IMR-90 (cell line): ENCODE data around the gene OGDHL. TPM values are rescaled to one million over a fixed set of nuclear protein-coding genes. Genes with fewer than 3 reads are reported as not detected.

ENCODE experiments used
- ATAC-seq: fragments of 200-7000 bp; cut with Tn5 transposase; 2 replicates; pipeline ENCODE4 v1.9.1; 2020; ENCODE audit warnings: low read depth, mild to moderate bottlenecking, moderate library complexity
- BruUV-seq: library from RNA; stranded (reverse); fragments of 400-500 nt; replicated peaks from 2 replicates; lab custom pipeline; 2021; lab: Mats Ljungman, UMichigan
- CTCF ChIA-PET: fragments of 300-600 bp; formaldehyde crosslinking; extraction: SDS; loops from one replicate; lab custom pipeline; 2021; ENCODE audit warnings: antibody characterized with exemption; lab: Yijun Ruan, JAX
- POLR2A ChIA-PET: fragments of 300-600 bp; sonication (Branson Sonifier 250); formaldehyde crosslinking; loops from one replicate; lab custom pipeline; 2022; ENCODE audit warnings: antibody characterized with exemption; ENCODE audit not compliant: unreplicated experiment; lab: Charles Lee
- DNase-seq: peaks from one replicate; pipeline ENCODE4 v3.0.0; 2013
- H2AFZ ChIP-seq: replicated peaks from 2 replicates; pipeline ENCODE3; 2013; ENCODE audit warnings: low read length, mild to moderate bottlenecking; ENCODE audit not compliant: poor library complexity
- H2AK5ac ChIP-seq: 2 replicates; pipeline ENCODE4 v1.6.1; 2013; ENCODE audit warnings: low read depth, low read length, inconsistent platforms
- H2AK9ac ChIP-seq: replicated peaks from 2 replicates; pipeline ENCODE3; 2013; ENCODE audit warnings: mild to moderate bottlenecking, low read depth, low read length, moderate library complexity; ENCODE audit not compliant: poor library complexity
- H2BK120ac ChIP-seq: 2 replicates; pipeline ENCODE4 v1.6.1; 2013; ENCODE audit warnings: low read depth, low read length, inconsistent platforms
- H2BK15ac ChIP-seq: 3 replicates; pipeline ENCODE4 v1.6.1; 2013; ENCODE audit warnings: low read depth, low read length, inconsistent platforms
- H2BK20ac ChIP-seq: 2 replicates; pipeline ENCODE4 v1.6.1; 2013; ENCODE audit warnings: low read depth, mild to moderate bottlenecking, inconsistent platforms, low read length, moderate library complexity
- H2BK5ac ChIP-seq: 2 replicates; pipeline ENCODE4 v1.6.1; 2013; ENCODE audit warnings: mild to moderate bottlenecking, low read depth, low read length, inconsistent platforms; ENCODE audit not compliant: poor library complexity, severe bottlenecking
- H3K14ac ChIP-seq: replicated peaks from 2 replicates; pipeline ENCODE4 v1.6.1; 2013; ENCODE audit warnings: low read depth, low read length, inconsistent platforms
- H3K18ac ChIP-seq: 2 replicates; pipeline ENCODE4 v1.6.1; 2013; ENCODE audit warnings: low read depth, low read length, control low read depth
- H3K23ac ChIP-seq: 2 replicates; pipeline ENCODE4 v1.6.1; 2013; ENCODE audit warnings: low read depth, low read length, inconsistent platforms
- H3K27ac ChIP-seq: 2 replicates; pipeline ENCODE4 v1.5.1; 2013; ENCODE audit warnings: mild to moderate bottlenecking, control low read depth, low read length; ENCODE audit not compliant: insufficient read depth
- H3K27me3 ChIP-seq: 2 replicates; pipeline ENCODE4 v1.6.1; 2013; ENCODE audit warnings: low read length; ENCODE audit not compliant: control insufficient read depth, insufficient read depth
- H3K36me3 ChIP-seq: 2 replicates; pipeline ENCODE4 v1.6.1; 2013; ENCODE audit warnings: low read length, mixed read lengths; ENCODE audit not compliant: control insufficient read depth, insufficient read depth
- H3K4ac ChIP-seq: 2 replicates; pipeline ENCODE4 v1.6.1; 2013; ENCODE audit warnings: low read depth, low read length, inconsistent platforms
- H3K4me1 ChIP-seq: 2 replicates; pipeline ENCODE4 v1.6.1; 2013; ENCODE audit warnings: low read length, mixed read lengths; ENCODE audit not compliant: control insufficient read depth, insufficient read depth
- H3K4me2 ChIP-seq: 2 replicates; pipeline ENCODE4 v1.6.1; 2013; ENCODE audit warnings: low read depth, mild to moderate bottlenecking, control low read depth, low read length, moderate library complexity
- H3K4me3 ChIP-seq: 2 replicates; pipeline ENCODE4 v1.5.1; 2013; ENCODE audit warnings: low read depth, mild to moderate bottlenecking, control low read depth, low read length, moderate library complexity; ENCODE audit not compliant: insufficient read depth
- H3K56ac ChIP-seq: 2 replicates; pipeline ENCODE4 v1.6.1; 2013; ENCODE audit warnings: low read length, inconsistent platforms; ENCODE audit not compliant: insufficient read depth; ENCODE audit errors: extremely low read depth
- H3K79me1 ChIP-seq, 2 experiments: 2 replicates each; pipeline ENCODE4 v1.6.1; 2013; ENCODE audit warnings: low read length in 2 of 2, inconsistent platforms in 1 of 2, low read depth in 1 of 2
- H3K9ac ChIP-seq: 2 replicates; pipeline ENCODE4 v1.6.1; 2013; ENCODE audit warnings: low read depth, low read length, control low read depth
- H3K9me1 ChIP-seq: 2 replicates; pipeline ENCODE4 v1.6.1; 2013; ENCODE audit warnings: low read length, inconsistent platforms; ENCODE audit not compliant: insufficient read depth
- H3K9me3 ChIP-seq: 2 replicates; pipeline ENCODE4 v1.6.1; 2013; ENCODE audit warnings: low read length; ENCODE audit not compliant: control insufficient read depth, insufficient read depth
- H4K20me1 ChIP-seq: 2 replicates; pipeline ENCODE4 v1.6.1; 2013; ENCODE audit warnings: low read length, inconsistent platforms; ENCODE audit not compliant: insufficient read depth
- H4K5ac ChIP-seq: 2 replicates; pipeline ENCODE4 v1.6.1; 2013; ENCODE audit warnings: mild to moderate bottlenecking, low read depth, low read length, control low read depth
- H4K8ac ChIP-seq, 2 experiments: 2 replicates each; pipeline ENCODE4 v1.6.1; 2013; ENCODE audit warnings: low read depth in 2 of 2, low read length in 2 of 2, control low read depth in 1 of 2, inconsistent platforms in 1 of 2
- H4K91ac ChIP-seq: 2 replicates; pipeline ENCODE4 v1.6.1; 2013; ENCODE audit warnings: low read depth, low read length, inconsistent platforms; ENCODE audit not compliant: insufficient read depth
- MXI1 ChIP-seq: IDR thresholded peaks from 2 replicates; pipeline ENCODE4 v1.6.1; 2012; ENCODE audit warnings: low read depth, mild to moderate bottlenecking, low read length, moderate library complexity, borderline replicate concordance
- RAD21 ChIP-seq: IDR thresholded peaks from 2 replicates; pipeline ENCODE4 v1.6.1; 2012; ENCODE audit warnings: low read length, improper control_type of control experiment
- RFX5 ChIP-seq: IDR thresholded peaks from 2 replicates; pipeline ENCODE4 v1.8.0; 2012; ENCODE audit warnings: low read depth, mild to moderate bottlenecking, low read length, moderate library complexity
- SMC3 ChIP-seq: fragments of 150-350 bp; IDR thresholded peaks from 2 replicates; pipeline ENCODE4 v1.6.1; 2016; ENCODE audit warnings: low read depth, mild to moderate bottlenecking, antibody characterized with exemption, low read length, moderate library complexity
- WGBS, 2 experiments: methylation state at CpG; one replicate each; pipeline versions ENCODE4 v1.1.5 to v1.1.7; 2013; ENCODE audit warnings: missing lambda C conversion rate in 2 of 2; ENCODE audit not compliant: insufficient read length in 1 of 2; ENCODE audit errors: extremely low coverage in 2 of 2; 5-methylcytosine and 5-hydroxymethylcytosine counted together
- dilution Hi-C: fragments of 300-500 bp; cut with HindIII; formaldehyde crosslinking; loops from one replicate; pipeline ENCODE4 v1.14.3; 2018; ENCODE audit warnings: low sequenced_read_pairs; ENCODE audit not compliant: unreplicated experiment
- in situ Hi-C: fragments of 300-500 bp; cut with MboI; formaldehyde crosslinking; loops from 3 replicates; pipeline ENCODE4 v1.14.3; 2019; ENCODE audit warnings: low sequenced_read_pairs, inconsistent platforms, mixed read lengths
- intact Hi-C: fragments of 100-400 bp; cut with micrococcal nuclease; formaldehyde crosslinking; loops from 2 replicates; pipeline ENCODE4 v1.10.0; 2022
- polyA plus RNA-seq, 3 experiments: library from polyadenylated mRNA; depleted of rRNA; stranded (reverse); fragments of >200 nt; gene quantifications; 2 replicates each; pipeline ENCODE4 v1.2.3, GENCODE V29; 2012; ENCODE audit warnings: low replicate concordance in 1 of 3
- total RNA-seq: library from RNA; depleted of rRNA; stranded (reverse); fragments of >200 nt; gene quantifications from 2 replicates; pipeline ENCODE4 v1.2.3, GENCODE V29; 2012

OGDHL gene
- total and polyA plus RNA-seq, 2 of the 4 experiments (the other 2 are of a cell fraction): 0.18 to 0.27 TPM

DNA sequence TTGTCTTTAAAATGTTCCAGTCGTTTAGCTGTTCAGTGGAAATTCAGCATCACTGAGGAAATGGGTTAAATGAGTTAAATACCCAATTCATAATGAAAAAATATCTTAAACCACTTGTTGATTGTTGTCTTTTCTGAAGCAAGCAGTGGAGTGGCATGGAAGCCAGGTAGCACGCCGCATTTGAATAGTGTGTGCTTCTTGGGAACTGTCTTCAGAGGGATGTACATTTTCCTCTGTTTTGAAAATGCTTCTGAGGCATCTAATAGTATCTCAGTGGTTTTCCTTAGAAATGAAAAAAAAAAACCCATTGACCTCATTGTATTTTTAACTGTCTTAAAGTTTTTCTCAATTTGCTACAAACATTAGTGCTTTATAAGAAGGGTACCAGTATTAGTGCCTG is 54.5 kb downstream of the OGDHL start:
- H3K9ac ChIP-seq: no peak overlapping the region
- no TSS peak for BruUV-seq
- no peak overlapping the region for H3K4me2 ChIP-seq
- H3K4me3 ChIP-seq: no peak overlapping the region
- H3K27me3 ChIP-seq: no peaks in the 10 kb centered on the region
- DNase-seq (no peak), ATAC-seq (no peak)
- no peak overlapping the region for H2BK5ac ChIP-seq
- H3K56ac ChIP-seq: no peak overlapping the region
- H2AFZ ChIP-seq: no peak overlapping the region
- H4K91ac ChIP-seq: no peak overlapping the region
- H3K27ac ChIP-seq: no peak overlapping the region
- H3K4ac ChIP-seq: no peak overlapping the region
- no peak overlapping the region for H3K18ac ChIP-seq
- dilution Hi-C loops: no loop called here
- CTCF ChIA-PET: no interaction called here
- H2AK9ac ChIP-seq: no peak overlapping the region
- no peak overlapping the region for H4K5ac ChIP-seq
- no peak overlapping the region for H4K8ac ChIP-seq
- in situ Hi-C loops: no loop called here
- no peak for TF ChIP-seq RAD21
- no peak for TF ChIP-seq SMC3
- no peak for TF ChIP-seq MXI1
- TF ChIP-seq RFX5: no peak
- WGBS, 2 experiments: no CpG with 5 or more reads among the region's 3 CpGs
- H2BK15ac ChIP-seq: no peak overlapping the region
- no peaks in the 10 kb centered on the region for H3K4me1 ChIP-seq
- POLR2A ChIA-PET: no interaction called here
- H3K23ac ChIP-seq: no peak overlapping the region
- no peak overlapping the region for H2BK20ac ChIP-seq
- intact Hi-C loops: no loop called here
- H2AK5ac ChIP-seq: no peak overlapping the region
- H4K20me1 ChIP-seq: no peaks in the 10 kb centered on the region
- no peaks in the 10 kb centered on the region for H3K36me3 ChIP-seq
- H2BK120ac ChIP-seq: no peak overlapping the region
- no peak overlapping the region for H3K14ac ChIP-seq
- H3K9me1 ChIP-seq: no peaks in the 10 kb centered on the region
- no peaks in the 10 kb centered on the region for H3K79me1 ChIP-seq
- H3K9me3 ChIP-seq: no peaks in the 10 kb centered on the region
